Endothelial cell of umbilical vein (primary cell): ENCODE measurements around the gene CLDND2. TPM values are rescaled to one million over a fixed set of nuclear protein-coding genes. Genes with fewer than 3 reads are reported as not detected.

Experiments used
- BruUV-seq: library from RNA; stranded (reverse); fragments of 400-500 nt; replicated peaks from 2 replicates; lab custom pipeline; 2021; lab: Mats Ljungman, UMichigan
- CTCF ChIA-PET: fragments of 300-600, 350-600 bp; sonication (Branson Sonifier 250); formaldehyde crosslinking; loops from one replicate; lab custom pipeline; 2021; ENCODE audit warnings: antibody characterized with exemption, inconsistent platforms; lab: Charles Lee
- POLR2A ChIA-PET: fragments of 300-600, 350-600 bp; sonication (Branson Sonifier 250); formaldehyde crosslinking; loops from one replicate; lab custom pipeline; 2021; ENCODE audit warnings: antibody characterized with exemption, inconsistent platforms; lab: Charles Lee
- DNase-seq: peaks from one replicate; pipeline ENCODE4 v3.0.0-alpha.2; 2011; ENCODE audit warnings: low read depth, low spot score
- FAIRE-seq: peaks from 2 replicates; lab custom pipeline; 2011; peaks lifted over from hg19 to GRCh38; lab: Jason Lieb, UNC
- H2AFZ ChIP-seq: 2 replicates; pipeline ENCODE4 v1.6.0; 2012; ENCODE audit warnings: low read depth, low read length, control low read depth, inconsistent platforms
- H3K27ac ChIP-seq: 2 replicates; pipeline ENCODE4 v1.5.1; 2011; ENCODE audit warnings: low read depth, mild to moderate bottlenecking, control low read depth, low read length, moderate library complexity; ENCODE audit not compliant: insufficient read depth
- H3K27me3 ChIP-seq, 2 experiments: 2 replicates each; pipeline versions ENCODE4 v1.6.0 to v1.6.1; 2011; ENCODE audit warnings: low read length in 2 of 2, mixed read lengths in 1 of 2; ENCODE audit not compliant: control insufficient read depth in 2 of 2, insufficient read depth in 2 of 2
- H3K36me3 ChIP-seq, 2 experiments: 2 replicates in 1 of 2; 3 replicates in 1 of 2; pipeline ENCODE4 v1.5.1; 2011; ENCODE audit warnings: low read length in 2 of 2, mild to moderate bottlenecking in 1 of 2, moderate library complexity in 1 of 2; ENCODE audit not compliant: control insufficient read depth in 2 of 2, insufficient read depth in 2 of 2; ENCODE audit errors: extremely low read depth in 1 of 2
- H3K4me1 ChIP-seq: 3 replicates; pipeline ENCODE4 v1.5.1; 2011; ENCODE audit warnings: mild to moderate bottlenecking, low read length; ENCODE audit not compliant: control insufficient read depth, insufficient read depth; ENCODE audit errors: extremely low read depth
- H3K4me2 ChIP-seq: 2 replicates; pipeline ENCODE4 v1.6.1; 2011; ENCODE audit warnings: low read length, control low read depth, mixed read lengths; ENCODE audit not compliant: insufficient read depth
- H3K4me3 ChIP-seq, 3 experiments: fragments of 200-600 bp in 1 of 3; sonication (generic), shearing (Covaris generic) in 1 of 3; replicated peaks in 1 of 3; 2 replicates each; pipeline ENCODE4 v1.5.1; 2011 to 2016; ENCODE audit warnings: control low read depth in 3 of 3, low read length in 3 of 3, mild to moderate bottlenecking in 2 of 3, inconsistent platforms in 1 of 3, low read depth in 1 of 3, moderate library complexity in 1 of 3; ENCODE audit not compliant: insufficient read depth in 1 of 3
- H3K79me2 ChIP-seq: 2 replicates; pipeline ENCODE4 v1.6.0; 2012; ENCODE audit warnings: low read length, inconsistent platforms; ENCODE audit not compliant: control insufficient read depth, insufficient read depth
- H3K9ac ChIP-seq: replicated peaks from 2 replicates; pipeline ENCODE3; 2011; ENCODE audit warnings: low read length, control low read depth; ENCODE audit not compliant: insufficient read depth; ENCODE audit errors: extremely low read depth
- H3K9me1 ChIP-seq: replicated peaks from 3 replicates; pipeline ENCODE4 v1.6.0; 2011; ENCODE audit warnings: mild to moderate bottlenecking, low read length; ENCODE audit not compliant: control insufficient read depth, insufficient read depth; ENCODE audit errors: extremely low read depth
- H3K9me3 ChIP-seq: replicated peaks from 2 replicates; pipeline ENCODE4 v1.5.1; 2012; ENCODE audit warnings: low read length, inconsistent platforms; ENCODE audit not compliant: control insufficient read depth, insufficient read depth
- H4K20me1 ChIP-seq: replicated peaks from 2 replicates; pipeline ENCODE3; 2011; ENCODE audit warnings: mild to moderate bottlenecking, low read length; ENCODE audit not compliant: control insufficient read depth, insufficient read depth; ENCODE audit errors: extremely low read depth
- CTCF ChIP-seq, 2 donors: IDR thresholded peaks; 1 replicate in 1 of 2; 2 replicates in 1 of 2; pipeline ENCODE4 v1.5.1; 2011; ENCODE audit warnings: low read length in 2 of 2, mild to moderate bottlenecking in 2 of 2, moderate library complexity in 2 of 2, control low read depth in 1 of 2, inconsistent platforms in 1 of 2, low read depth in 1 of 2; ENCODE audit not compliant: insufficient read depth in 1 of 2; ENCODE audit errors: extremely low read depth in 1 of 2
- EZH2 ChIP-seq: IDR thresholded peaks from 2 replicates; pipeline ENCODE4 v1.6.1; 2012; ENCODE audit warnings: borderline replicate concordance, low read depth, mild to moderate bottlenecking, moderate library complexity, low read length, inconsistent platforms; ENCODE audit not compliant: severe bottlenecking
- FOS ChIP-seq: IDR thresholded peaks from 2 replicates; pipeline ENCODE4 v1.6.1; 2011; ENCODE audit warnings: mild to moderate bottlenecking, low read length, moderate library complexity, borderline replicate concordance; ENCODE audit not compliant: insufficient read depth
- GATA2 ChIP-seq: IDR thresholded peaks from 2 replicates; pipeline ENCODE4 v1.7.0; 2011; ENCODE audit warnings: low read depth, mild to moderate bottlenecking, moderate library complexity, mixed read lengths, low read length; ENCODE audit not compliant: insufficient read length, insufficient read depth
- JUN ChIP-seq: IDR thresholded peaks from 2 replicates; pipeline ENCODE4 v1.6.1; 2011; ENCODE audit warnings: borderline replicate concordance, low read depth; ENCODE audit not compliant: insufficient read length, insufficient read depth
- MYC ChIP-seq: IDR thresholded peaks from one replicate; pipeline ENCODE4 v1.6.1; 2011; ENCODE audit warnings: mild to moderate bottlenecking, low read depth, low read length
- POLR2A ChIP-seq: IDR thresholded peaks from 2 replicates; pipeline ENCODE4 v1.6.1; 2012; ENCODE audit warnings: low read depth, mild to moderate bottlenecking, control low read depth, low read length
- dilution Hi-C: fragments of 300-500 bp; cut with MboI; formaldehyde crosslinking; loops from one replicate; pipeline ENCODE4 v1.15.0; 2019; ENCODE audit warnings: low sequenced_read_pairs; ENCODE audit not compliant: extremely low pct_ligation_motif_present
- intact Hi-C: fragments of 100-400 bp; cut with micrococcal nuclease; formaldehyde crosslinking; loops from one replicate; pipeline ENCODE4 v1.10.0; 2022
- polyA plus RNA-seq, 4 experiments: library from polyadenylated mRNA; depleted of rRNA in 3 of 4; stranded (reverse) in 3 of 4; unstranded in 1 of 4; fragments of >200 nt; gene quantifications; 2 replicates each; pipeline versions ENCODE4 v1.2.1 to v1.2.3, GENCODE V29; 2011 to 2012; ENCODE audit warnings: missing spikeins in 1 of 4
- total RNA-seq: library from RNA; stranded (reverse); gene quantifications from 2 replicates; pipeline ENCODE4 v1.2.3, GENCODE V29; 2021
- TF ChIP-seq, protein P1 (sequence below): IDR thresholded peaks from 2 replicates; pipeline ENCODE4 v1.6.1; 2011; ENCODE audit not compliant: insufficient read depth, insufficient read length

CLDND2 gene
- total and polyA plus RNA-seq, 2 donors (not counting 3 experiments of a cell fraction or from before 2014, with no cell fraction given), result 0.97 TPM; not detected in 1

GRCh38 chr19:51317376-51317775 lies 51.4 kb downstream of the CLDND2 start:
- Histone ChIP-seq H3K27ac (no peak overlapping the region), H4K20me1 (no peaks in the 10 kb centered on the region), H3K9me1 (no peaks in the 10 kb centered on the region), H3K79me2 (no peaks in the 10 kb centered on the region), H2AFZ (no peak overlapping the region), H3K9me3 (no peaks in the 10 kb centered on the region), H3K4me3 (no peak overlapping the region), H3K9ac (no peak overlapping the region), H3K4me2 (no peak overlapping the region), H3K4me1 (no peaks in the 10 kb centered on the region), H3K36me3 (no peaks in the 10 kb centered on the region), H3K27me3 (peaks cover 0 to under 1% of the 10 kb centered on the region in 2 experiments)
- CTCF ChIA-PET, result no interaction called here
- dilution Hi-C loops, result no loop called here
- TF ChIP-seq JUN, result no peak
- TF ChIP-seq, protein P1, sequence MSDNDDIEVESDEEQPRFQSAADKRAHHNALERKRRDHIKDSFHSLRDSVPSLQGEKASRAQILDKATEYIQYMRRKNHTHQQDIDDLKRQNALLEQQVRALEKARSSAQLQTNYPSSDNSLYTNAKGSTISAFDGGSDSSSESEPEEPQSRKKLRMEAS, result no peak
- no peak for TF ChIP-seq EZH2
- TF ChIP-seq POLR2A, result no peak
- TF ChIP-seq FOS, result no peak
- TF ChIP-seq MYC, result no peak
- no peak for TF ChIP-seq GATA2
- no peak for TF ChIP-seq CTCF (IDR thresholded peaks at IDR 0.05; ENCODE audit: extremely low read depth in 1 of 2, insufficient read depth in 1 of 2, low read depth in 1 of 2, low read length in 2 of 2)
- intact Hi-C loops, result no loop called here
- POLR2A ChIA-PET, result no interaction called here
- BruUV-seq, result no TSS peak
- no peak for FAIRE-seq
- DNase-seq, result no peak

Other genes with a start within 250 kb of the CLDND2 start
- gene SIGLEC9, start 244.1 kb downstream of the CLDND2 start, total RNA-seq, result not detected in 2 replicates
- gene SIGLEC9, start 244.1 kb downstream of the CLDND2 start, polyA plus RNA-seq, result not detected in 2 replicates
- not detected in 2 replicates for gene SIGLEC7, start 226.7 kb downstream of the CLDND2 start, total RNA-seq
- not detected in 2 replicates for gene SIGLEC7, start 226.7 kb downstream of the CLDND2 start, polyA plus RNA-seq
- gene CD33, start 143.9 kb downstream of the CLDND2 start, total RNA-seq, result not detected in 2 replicates
- gene CD33, start 143.9 kb downstream of the CLDND2 start, polyA plus RNA-seq, result not detected in 2 replicates
- not detected in 2 replicates for gene SIGLECL1, start 117.9 kb downstream of the CLDND2 start, total RNA-seq
- not detected in 2 replicates for gene SIGLECL1, start 117.9 kb downstream of the CLDND2 start, polyA plus RNA-seq
- gene IGLON5, start 57.4 kb downstream of the CLDND2 start, total RNA-seq, result not detected in 2 replicates
- not detected in 2 replicates for gene IGLON5, start 57.4 kb downstream of the CLDND2 start, polyA plus RNA-seq
- gene VSIG10L, start 26.9 kb downstream of the CLDND2 start, total RNA-seq, result 0.39 and 0.62 TPM in 2 replicates
- gene VSIG10L, start 26.9 kb downstream of the CLDND2 start, polyA plus RNA-seq, result 0.77 and 0.94 TPM in 2 replicates
- 48.6 and 54.1 TPM in 2 replicates for gene ETFB, start 2.6 kb downstream of the CLDND2 start, total RNA-seq
- gene ETFB, start 2.6 kb downstream of the CLDND2 start, polyA plus RNA-seq, result 89.9 and 99.2 TPM in 2 replicates
- gene NKG7, start 3.7 kb upstream of the CLDND2 start, total RNA-seq, result not detected in 2 replicates
- not detected in 2 replicates for gene NKG7, start 3.7 kb upstream of the CLDND2 start, polyA plus RNA-seq
- gene LIM2, start 19.0 kb upstream of the CLDND2 start, total RNA-seq, result not detected in 2 replicates
- gene LIM2, start 19.0 kb upstream of the CLDND2 start, polyA plus RNA-seq, result not detected in 2 replicates
- not detected in 2 replicates for gene C19orf84, start 21.6 kb upstream of the CLDND2 start, total RNA-seq
- not detected in 2 replicates for gene C19orf84, start 21.6 kb upstream of the CLDND2 start, polyA plus RNA-seq
- not detected in 2 replicates for gene SIGLEC10, start 48.6 kb upstream of the CLDND2 start, total RNA-seq
- not detected in 2 replicates for gene SIGLEC10, start 48.6 kb upstream of the CLDND2 start, polyA plus RNA-seq
- not detected in 2 replicates for gene SIGLEC8, start 89.5 kb upstream of the CLDND2 start, total RNA-seq
- not detected in 2 replicates for gene SIGLEC8, start 89.5 kb upstream of the CLDND2 start, polyA plus RNA-seq
- not detected in 2 replicates for gene CEACAM18, start 109.5 kb upstream of the CLDND2 start, total RNA-seq
- gene CEACAM18, start 109.5 kb upstream of the CLDND2 start, polyA plus RNA-seq, result not detected in 2 replicates
- gene SIGLEC12, start 132.8 kb upstream of the CLDND2 start, total RNA-seq, result not detected in 2 replicates
- not detected in 2 replicates for gene SIGLEC12, start 132.8 kb upstream of the CLDND2 start, polyA plus RNA-seq
- gene SIGLEC6, start 162.7 kb upstream of the CLDND2 start, total RNA-seq, result not detected in 2 replicates
- gene SIGLEC6, start 162.7 kb upstream of the CLDND2 start, polyA plus RNA-seq, result not detected in 2 replicates
- gene ZNF175, start 202.3 kb upstream of the CLDND2 start, total RNA-seq, result 16.5 and 21.4 TPM in 2 replicates
- gene ZNF175, start 202.3 kb upstream of the CLDND2 start, polyA plus RNA-seq, result 3.8 and 4.9 TPM in 2 replicates